Activated CD8-positive, alpha-beta memory T cell treated with anti-CD3 and anti-CD28 coated beads for 36 hours (primary cell): ENCODE measurements around the gene PRR23A. TPM values are rescaled to one million over a fixed set of nuclear protein-coding genes. Genes with fewer than 3 reads are reported as not detected.
"Not testable (repeated sequence)": the region's sequence is repeated elsewhere in the genome, so short reads cannot be mapped to it uniquely, and the experiment has no call there.

Experiments
- CTCF ChIA-PET: fragments of 350-600 bp; sonication (Branson Sonifier 250); formaldehyde crosslinking; loops from one replicate; lab custom pipeline; 2021; ENCODE audit warnings: antibody characterized with exemption; lab: Charles Lee
- POLR2A ChIA-PET: fragments of 350-600 bp; sonication (Branson Sonifier 250); formaldehyde crosslinking; loops from one replicate; lab custom pipeline; 2021; ENCODE audit warnings: antibody characterized with exemption; lab: Charles Lee
- total RNA-seq, 2 experiments: library from RNA; stranded (reverse); gene quantifications; one replicate each; pipeline ENCODE4 v1.2.3, GENCODE V29; 2021

Gene PRR23A
- total RNA-seq = not detected

- CTCF ChIA-PET = no interaction called here
- POLR2A ChIA-PET = no interaction called here
These were observed at the start of gene PRR23A for GRCh38 chr3:139006051-139006716. Gene PRR23A (minus strand): TSS chr3:139006268. CDS start chr3:139006268, 0 bp downstream.

DNA sequence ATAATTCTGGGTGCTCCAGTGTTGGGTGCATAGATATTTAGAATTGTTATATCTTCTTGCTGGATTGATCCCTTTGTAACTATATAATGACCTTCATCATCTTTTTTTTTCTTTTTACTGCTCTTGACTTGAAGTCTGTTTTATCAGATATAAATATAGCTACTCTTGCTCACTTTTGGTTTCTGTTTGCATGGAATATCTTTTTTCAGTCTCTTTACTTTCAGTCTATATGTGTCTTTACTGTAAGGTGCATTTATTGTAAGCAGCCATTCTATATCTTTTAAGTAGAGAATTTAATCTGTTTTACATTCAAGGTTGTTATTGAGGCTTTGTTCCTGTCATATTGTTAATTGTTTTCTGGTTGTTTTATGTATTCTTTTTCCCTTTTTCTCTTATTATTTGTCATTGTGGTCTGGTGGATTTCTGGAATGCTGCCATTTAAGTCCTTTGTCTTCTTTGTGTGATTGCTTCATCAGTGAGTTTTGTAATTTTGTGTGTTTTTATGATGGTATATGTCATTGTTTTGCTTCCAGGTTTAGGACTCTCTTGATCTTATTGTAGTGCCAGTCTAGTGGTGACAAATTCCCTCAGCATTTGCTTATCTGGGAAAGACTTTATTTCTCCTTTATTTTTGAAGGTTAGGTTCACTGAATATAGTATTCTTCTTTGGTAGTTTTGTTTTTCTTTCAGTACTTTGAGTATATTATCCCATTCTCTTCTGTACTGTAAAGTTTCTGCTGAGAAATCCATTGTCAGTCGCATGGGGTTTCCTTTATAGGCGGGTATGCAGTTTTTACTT lies 46.9 kb upstream of the PRR23A start:
- ChIA-PET POLR2A (no interaction called here), CTCF (no interaction called here)

DNA sequence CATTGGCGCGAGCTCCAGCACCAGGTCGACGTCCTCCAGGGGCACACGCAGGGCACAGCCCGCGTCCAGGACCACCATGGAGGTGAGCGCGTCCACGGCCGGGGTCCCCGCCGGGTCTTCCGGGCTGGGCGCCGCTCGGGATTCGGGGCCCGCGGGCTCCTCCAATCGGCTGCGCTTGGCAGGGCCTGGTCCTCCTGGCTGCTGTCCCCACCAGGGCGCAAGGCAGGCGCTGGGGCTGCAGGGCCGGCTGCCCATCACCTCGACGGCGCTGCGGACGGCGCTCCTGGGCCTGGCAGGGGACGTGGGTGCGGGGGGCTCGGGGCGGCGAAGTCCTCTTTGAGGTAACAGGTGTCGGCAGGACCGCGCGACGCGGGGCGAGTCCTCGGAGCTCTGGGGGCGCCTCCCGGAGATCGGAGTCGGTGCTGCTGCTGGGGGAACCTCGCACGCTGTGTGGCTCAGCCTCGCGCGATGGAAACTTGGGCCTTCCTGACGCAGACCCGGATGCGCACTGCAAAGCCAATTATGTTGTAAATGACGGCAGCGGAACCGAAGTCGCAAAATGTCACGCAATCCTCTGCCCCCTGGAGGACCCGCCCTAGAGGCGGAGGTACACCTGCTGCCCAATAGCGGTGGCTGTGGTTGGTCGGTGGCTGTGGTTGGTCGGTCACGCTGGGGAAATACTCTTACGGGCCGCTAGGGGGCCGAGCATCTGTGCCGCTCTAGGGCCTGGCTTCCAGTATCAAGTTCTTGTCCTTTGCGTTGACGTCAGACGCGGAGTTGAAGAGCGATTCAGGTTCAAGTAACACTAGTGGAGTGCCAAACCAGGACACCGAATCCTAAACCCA lies 38.5 kb upstream of the PRR23A start, which contains the start of gene PRR23C:
TSS of gene PRR23C (minus strand) at position 527 of the 845 bp plus-strand sequence. CDS start at position 255, 272 bp downstream.
- ChIA-PET POLR2A (no interaction called here), CTCF (no interaction called here)

DNA sequence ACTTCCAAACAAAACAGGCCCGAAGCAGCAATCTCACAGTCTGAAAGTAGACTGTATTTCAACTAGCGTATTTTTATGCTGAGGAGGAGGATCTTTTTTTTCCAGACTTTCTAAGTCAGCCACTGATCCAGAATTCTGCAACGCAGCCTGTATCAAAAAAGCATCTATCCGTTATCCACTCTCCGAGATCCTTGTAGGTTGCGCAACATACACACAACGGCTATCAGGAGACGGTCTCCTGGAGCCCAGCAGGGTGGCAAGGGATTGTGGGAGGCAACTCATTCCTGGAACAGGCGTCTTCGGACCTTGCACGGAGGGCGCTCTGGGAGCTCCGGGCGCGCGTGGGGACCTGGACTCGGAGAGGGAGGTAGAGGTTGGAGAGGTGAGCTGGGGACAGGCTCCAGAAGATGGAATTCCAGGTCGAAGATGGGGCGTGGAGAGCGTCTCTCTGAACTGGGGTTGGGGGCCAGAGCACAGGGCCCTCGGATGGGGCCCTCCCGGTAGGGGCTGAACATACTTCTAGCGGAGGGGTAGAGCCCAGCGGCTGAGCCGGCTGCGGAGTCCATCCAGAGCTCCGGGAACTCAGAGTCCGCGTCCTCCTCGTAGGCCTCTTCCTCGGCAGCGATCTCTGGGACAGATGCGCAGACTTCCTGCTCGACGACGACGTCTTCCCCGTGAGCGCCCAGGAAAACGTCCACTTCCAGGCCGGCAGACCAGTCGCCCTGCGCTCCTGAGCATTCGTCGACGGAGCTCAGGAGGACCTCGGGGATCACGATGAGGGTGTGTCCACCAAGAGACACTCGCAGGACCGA lies 37.7 kb upstream of the PRR23A start:
- POLR2A ChIA-PET = no interaction called here
- CTCF ChIA-PET = no interaction called here

GRCh38 chr3:139037478-139037877 lies 31.4 kb upstream of the PRR23A start:
- ChIA-PET POLR2A (no interaction called here), CTCF (no interaction called here)

GRCh38 chr3:139032326-139033002 lies 26.4 kb upstream of the PRR23A start:
- ChIA-PET CTCF (no interaction called here), POLR2A (no interaction called here)

DNA sequence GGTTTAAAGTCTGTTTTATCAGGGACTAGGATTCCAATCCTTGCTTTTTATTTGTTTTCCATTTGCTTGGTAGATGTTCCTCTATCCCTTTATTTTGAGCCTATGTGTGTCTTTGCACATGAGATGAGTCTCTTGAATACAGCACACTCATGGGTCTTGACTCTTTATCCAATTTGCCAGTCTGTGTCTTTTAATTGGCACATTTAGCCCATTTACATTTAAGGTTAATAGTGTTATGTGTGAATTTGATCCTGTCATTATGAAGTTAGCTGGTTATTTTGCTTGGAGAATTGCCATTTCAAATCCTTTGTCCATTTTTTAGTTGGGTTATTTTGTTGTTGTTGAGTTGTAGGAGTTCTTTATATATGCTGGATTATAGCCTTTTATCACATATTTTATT lies 24.5 kb upstream of the PRR23A start:
- POLR2A ChIA-PET, CTCF ChIA-PET: not testable (repeated sequence)

DNA sequence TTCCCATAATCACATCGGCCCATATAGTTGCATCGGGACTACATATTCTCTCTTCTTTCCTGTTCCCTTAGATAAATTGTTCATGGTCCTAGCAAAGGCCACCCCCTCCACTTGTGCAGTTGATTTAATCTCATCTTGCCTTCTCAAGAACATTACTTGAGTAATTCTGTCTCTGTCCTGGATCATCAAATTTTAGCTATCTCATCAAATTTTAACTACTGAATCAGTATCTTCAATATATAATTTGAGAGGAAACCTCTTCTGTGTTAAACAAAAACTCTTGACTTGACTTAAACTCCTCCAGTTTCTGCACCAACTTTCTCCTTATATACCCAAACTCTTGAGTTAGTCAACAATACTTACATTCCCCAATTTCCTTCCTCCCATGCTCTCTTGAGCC lies 18.9 kb upstream of the PRR23A start:
- ChIA-PET CTCF (no interaction called here), POLR2A (no interaction called here)

DNA sequence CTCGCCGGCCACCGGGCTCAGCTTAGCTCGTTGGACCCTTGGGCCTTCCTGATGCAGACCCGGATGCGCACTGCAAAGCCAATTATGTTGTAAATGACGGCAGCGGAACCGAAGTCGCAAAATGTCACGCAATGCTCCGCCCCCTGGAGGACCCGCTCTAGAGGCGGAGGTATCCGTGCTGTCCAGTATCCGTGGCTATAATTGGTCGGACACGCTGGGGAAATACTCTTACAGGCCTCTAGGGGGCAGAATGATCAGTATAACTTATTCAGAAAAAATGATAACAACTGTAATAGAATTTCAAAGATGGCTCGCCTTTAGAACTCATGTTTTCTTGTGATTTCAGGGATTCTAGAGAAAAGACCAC lies 14.8 kb upstream of the PRR23A start, which contains the start of gene PRR23B:
TSS of gene PRR23B (minus strand) at position 59 of the 367 bp plus-strand sequence. CDS start 265 bp downstream, outside the sequence.
- ChIA-PET CTCF (no interaction called here), POLR2A (no interaction called here)

- POLR2A ChIA-PET = no interaction called here
- CTCF ChIA-PET = no interaction called here
These were observed 14.2 kb upstream of the PRR23A start for GRCh38 chr3:139020036-139020867.

- POLR2A ChIA-PET = no interaction called here
These were observed 10.5 kb upstream of the PRR23A start for GRCh38 chr3:139016430-139017048.

DNA sequence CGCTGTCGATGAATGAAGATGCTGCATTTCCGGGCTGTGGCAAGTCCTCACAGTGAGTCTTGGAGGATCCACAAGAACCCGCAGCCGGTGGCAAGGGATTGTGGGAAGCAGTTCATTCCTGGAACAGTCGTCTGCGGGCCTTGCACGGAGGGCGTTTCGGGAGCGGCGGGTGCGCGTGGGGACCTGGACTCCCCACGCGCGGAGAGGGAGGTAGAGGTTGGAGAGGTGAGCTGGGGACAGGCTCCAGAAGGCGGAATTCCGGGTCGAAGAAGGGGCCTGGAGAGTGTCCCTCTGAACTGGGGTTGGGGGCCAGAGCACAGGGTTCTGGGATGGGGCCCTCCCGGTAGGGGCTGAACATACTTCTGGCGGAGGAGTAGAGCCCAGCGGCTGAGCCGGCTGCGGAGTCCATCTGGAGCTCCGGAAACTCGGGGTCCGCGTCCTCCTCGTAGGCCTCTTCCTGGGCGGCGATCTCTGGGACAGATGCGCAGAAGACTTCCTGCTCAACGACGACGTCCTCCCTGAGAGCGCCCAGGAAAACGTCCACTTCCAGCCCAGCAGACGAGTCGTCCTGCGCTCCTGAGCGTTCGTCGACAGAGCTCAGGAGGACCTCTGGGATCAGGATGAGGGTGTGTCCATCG lies 593 bp downstream of the PRR23A start:
- ChIA-PET CTCF (no interaction called here), POLR2A (no interaction called here)

More at GRCh38 chr3:139016430-139017048, 10.5 kb upstream of the PRR23A start:
- CTCF ChIA-PET = no interaction called here

- POLR2A ChIA-PET = no interaction called here
These were observed 10.4 kb downstream of the PRR23A start for GRCh38 chr3:138995706-138996105.

GRCh38 chr3:138987181-138987580 lies 18.9 kb downstream of the PRR23A start:
- POLR2A ChIA-PET = no interaction called here

More at GRCh38 chr3:138995706-138996105, 10.4 kb downstream of the PRR23A start:
- CTCF ChIA-PET = no interaction called here

GRCh38 chr3:138985932-138986331 lies 20.1 kb downstream of the PRR23A start:
- ChIA-PET CTCF (no interaction called here), POLR2A (no interaction called here)

More at GRCh38 chr3:138987181-138987580, 18.9 kb downstream of the PRR23A start:
- CTCF ChIA-PET = no interaction called here

DNA sequence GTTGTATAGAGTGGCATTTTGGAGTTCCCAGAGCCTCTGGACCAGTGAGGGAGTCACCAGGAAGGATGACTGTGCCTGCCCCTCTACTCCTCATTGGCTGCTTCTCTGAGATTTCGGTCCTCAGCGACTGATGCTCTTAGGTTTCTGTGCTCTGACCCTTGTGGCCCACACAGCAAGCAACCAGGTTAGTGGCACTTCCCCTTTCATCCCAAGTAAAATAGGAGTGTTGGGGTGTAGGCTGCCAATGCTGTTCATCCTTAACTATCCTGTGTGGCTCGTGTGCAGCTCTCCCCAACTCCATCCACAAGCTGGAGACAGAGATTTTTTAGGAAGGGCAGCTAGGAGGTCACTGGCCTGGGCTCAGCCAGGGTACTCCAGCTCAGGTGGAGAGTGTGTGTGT lies 21.3 kb downstream of the PRR23A start:
- ChIA-PET POLR2A (no interaction called here), CTCF (no interaction called here)

GRCh38 chr3:138976047-138976446 lies 30.0 kb downstream of the PRR23A start:
- POLR2A ChIA-PET = no interaction called here
- CTCF ChIA-PET = no interaction called here
